ENCODE measurements around the gene CLCF1. TPM values are rescaled to one million over a fixed set of nuclear protein-coding genes. Genes with fewer than 3 reads are reported as not detected.
A peak's percentile ranks its signal among the peaks of the same experiment; 100 is the strongest.

The CLCF1 gene
- total RNA-seq, 6 donors from 2014 or later: 3.7 to 29.5 (median 6.0) TPM

- Histone ChIP-seq H3K9me3 (no peaks in the 10 kb centered on the region), H3K27me3 (no peaks in the 10 kb centered on the region), H3K4me1 (peaks cover 15 to 18% (median 15%) of the 10 kb centered on the region in 4 donors), H3K36me3 (no peaks in the 10 kb centered on the region), H3K4me3 (peak overlapping the region; percentile 76 to 98 (median 87)), H3K27ac (peak overlapping the region; percentile 86 to 98 (median 90))
- ATAC-seq (ENCODE audit: low FRiP score in 2 of 2): peak in 1 of 2 donors; percentile 50
- WGBS, 2 donors: 0 to 1% methylated on average over 5 to 32 of the region's 53 CpGs
- no peak for TF ChIP-seq POLR2AphosphoS5 (IDR thresholded peaks at IDR 0.05)
- no peak for TF ChIP-seq CTCF (IDR thresholded peaks at IDR 0.05)
- no peak for TF ChIP-seq EP300 (IDR thresholded peaks at IDR 0.05)
- TF ChIP-seq POLR2A (IDR thresholded peaks at IDR 0.05): no peak
- DNase-seq: peak; percentile 45 to 91
These were observed 55.4 kb downstream of the CLCF1 start for GRCh38 chr11:67317888-67318555.

- Histone ChIP-seq H3K9me3 (no peaks in the 10 kb centered on the region), H3K4me1 (peaks cover 19 to 24% (median 21%) of the 10 kb centered on the region in 4 donors), H3K27ac (peak overlapping the region; percentile 86 to 98 (median 90)), H3K4me3 (peak overlapping the region; percentile 76 to 98 (median 87)), H3K36me3 (no peaks in the 10 kb centered on the region), H3K27me3 (no peaks in the 10 kb centered on the region)
- peak; percentile 83 to 100 (median 98) for TF ChIP-seq CTCF (IDR thresholded peaks at IDR 0.05)
- TF ChIP-seq EP300 (IDR thresholded peaks at IDR 0.05): no peak
- peak in 1 of 2 donors; percentile 56 for TF ChIP-seq POLR2AphosphoS5 (IDR thresholded peaks at IDR 0.05)
- peak in 3 of 4 donors; percentile 33 to 76 (median 54) for TF ChIP-seq POLR2A (IDR thresholded peaks at IDR 0.05)
- 0% methylated on average over 17 to 46 of the region's 55 CpGs for WGBS, 2 donors
- peak; percentile 95 to 96 for ATAC-seq (ENCODE audit: low FRiP score in 2 of 2)
- peak; percentile 96 to 97 for DNase-seq
These were observed 56.1 kb downstream of the CLCF1 start for GRCh38 chr11:67317205-67317887.

DNA sequence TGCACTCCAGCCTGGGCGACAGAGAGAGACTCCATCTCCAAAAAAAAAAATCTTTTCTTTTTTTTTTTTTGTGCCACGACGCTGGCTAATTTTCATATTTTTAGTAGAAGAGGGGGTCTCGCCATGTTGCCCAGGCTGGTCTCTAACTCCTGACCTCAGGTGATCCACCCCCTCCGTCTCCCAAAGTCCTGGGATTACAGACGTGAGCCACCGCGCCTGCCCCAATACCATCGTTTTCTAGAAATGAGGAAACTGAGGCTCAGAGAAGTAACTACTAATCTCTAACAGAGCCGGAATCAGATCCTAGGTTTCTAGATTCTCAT, 56.6 kb downstream of the CLCF1 start:
- WGBS, 2 donors: 0 to 2% methylated on average over 10 of the region's 10 CpGs
- H3K9me3 ChIP-seq: no peaks in the 10 kb centered on the region
- TF ChIP-seq POLR2AphosphoS5 (IDR thresholded peaks at IDR 0.05) (no peak), CTCF (IDR thresholded peaks at IDR 0.05) (no peak), POLR2A (IDR thresholded peaks at IDR 0.05) (no peak), EP300 (IDR thresholded peaks at IDR 0.05) (no peak)
- peak overlapping the region; percentile 76 to 98 (median 87) for H3K4me3 ChIP-seq
- H3K27me3 ChIP-seq: no peaks in the 10 kb centered on the region
- peaks cover 0 to under 1% (median under 1%) of the 10 kb centered on the region in 4 donors for H3K36me3 ChIP-seq
- H3K4me1 ChIP-seq: peaks cover 20 to 26% (median 23%) of the 10 kb centered on the region in 4 donors
- peak overlapping the region; percentile 86 to 98 (median 90) for H3K27ac ChIP-seq
- DNase-seq: no peak
- ATAC-seq (ENCODE audit: low FRiP score in 2 of 2): no peak

GRCh38 chr11:67315325-67315909, 58.0 kb downstream of the CLCF1 start:
- H3K36me3 ChIP-seq: peaks cover 0 to 14% (median 5%) of the 10 kb centered on the region in 4 donors
- TF ChIP-seq POLR2A (IDR thresholded peaks at IDR 0.05) (no peak), CTCF (IDR thresholded peaks at IDR 0.05) (no peak), EP300 (IDR thresholded peaks at IDR 0.05) (no peak)
- ATAC-seq (ENCODE audit: low FRiP score in 2 of 2) (no peak), DNase-seq (no peak)
- H3K27me3 ChIP-seq: no peaks in the 10 kb centered on the region
- peaks cover 20 to 26% (median 23%) of the 10 kb centered on the region in 4 donors for H3K4me1 ChIP-seq
- no peak overlapping the region for H3K4me3 ChIP-seq
- 78 to 82% methylated on average over 9 of the region's 9 CpGs for WGBS, 2 donors
- no peaks in the 10 kb centered on the region for H3K9me3 ChIP-seq
- no peak overlapping the region for H3K27ac ChIP-seq

Data from upper lobe of left lung (tissue), 6 donors.